Posterior cingulate gyrus (tissue), 11 donors: ENCODE data around the gene SYT11.
A peak's percentile ranks its signal among the peaks of the same experiment; 100 is the strongest.

Experiments
- DNase-seq, 10 donors: peaks; one replicate each; pipeline versions ENCODE4 v3.0.0 to v3.0.0-alpha.2; 2020 to 2021; ENCODE audit warnings: mixed read lengths in 3 of 10
- intact Hi-C: fragments of 100-400 bp; cut with DNase I; formaldehyde crosslinking; loops from one replicate; pipeline ENCODE4 v1.15.1; 2023

The SYT11 gene

DNA sequence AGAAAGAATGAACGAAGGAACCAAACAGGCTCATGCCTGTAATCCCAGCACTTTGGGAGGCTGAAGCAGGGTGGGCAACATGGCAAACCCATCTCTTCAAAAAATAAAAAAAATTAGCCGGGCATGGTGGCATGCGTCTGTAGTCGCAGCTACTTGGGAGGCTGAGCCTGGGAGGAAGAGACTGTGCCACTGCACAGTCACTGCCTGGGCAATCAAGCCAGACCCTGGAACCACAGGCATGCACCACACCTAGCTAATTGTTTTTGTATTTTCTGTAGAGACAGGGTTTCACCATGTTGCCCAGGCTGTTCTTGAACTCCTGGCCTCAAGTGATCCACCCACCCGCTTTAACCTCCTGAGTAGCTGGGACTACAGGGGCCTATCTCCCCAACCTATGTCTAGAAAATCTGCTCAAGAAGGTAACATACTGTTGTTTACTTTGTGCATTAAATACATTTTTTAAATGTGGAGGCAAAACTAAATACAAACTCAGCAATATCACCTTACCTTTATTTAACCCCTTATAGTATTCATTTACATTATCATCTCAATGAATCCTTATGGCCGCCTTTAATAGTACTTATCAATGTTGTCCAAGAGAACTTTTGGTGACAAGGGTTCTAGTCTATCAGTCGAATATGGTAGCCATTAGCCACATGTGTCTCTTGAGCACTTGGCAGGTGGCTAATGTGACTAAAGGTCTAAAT lies 72.1 kb downstream of the SYT11 start:
- intact Hi-C loops = no loop called here
- DNase-seq = no peak

DNA sequence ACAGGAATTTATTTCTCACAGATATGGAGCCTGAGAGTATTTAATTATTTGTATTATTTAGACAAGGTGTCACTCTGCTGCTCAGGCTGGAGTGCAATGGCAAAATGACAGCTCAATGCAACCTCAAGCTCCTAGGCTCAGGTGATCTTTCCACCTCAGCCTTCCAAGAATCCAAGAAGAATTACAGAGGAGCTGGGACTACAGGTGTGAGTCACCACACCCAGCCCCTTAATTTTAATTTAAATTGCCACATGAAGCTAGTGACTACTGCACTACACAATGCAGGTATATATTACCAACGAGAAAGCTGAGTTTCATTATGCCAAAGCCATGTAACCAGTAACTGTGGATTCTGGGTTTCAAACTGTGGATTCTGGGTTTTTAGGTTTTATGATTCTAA lies 72.7 kb downstream of the SYT11 start:
- DNase-seq = no peak
- intact Hi-C loops = no loop called here

DNA sequence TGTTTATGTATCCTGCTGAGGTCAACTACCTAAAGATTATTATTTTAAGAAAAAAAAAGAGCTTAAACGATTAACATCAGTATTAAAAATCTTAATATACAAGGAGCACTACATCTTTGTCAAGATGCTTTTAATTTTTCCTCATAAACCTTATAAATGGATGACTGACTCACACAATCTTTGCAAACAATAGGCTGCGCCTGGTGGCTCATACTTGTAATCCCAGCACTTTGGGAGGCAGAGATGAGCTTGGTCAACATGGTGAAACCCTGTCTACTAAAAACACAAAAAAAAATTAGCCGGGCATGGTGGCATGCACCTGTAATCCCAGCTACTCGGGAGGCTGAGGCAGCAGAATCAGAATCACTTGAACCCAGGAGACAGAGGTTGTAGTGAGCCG lies 73.1 kb downstream of the SYT11 start:
- no peak for DNase-seq
- intact Hi-C loops = no loop called here

DNA sequence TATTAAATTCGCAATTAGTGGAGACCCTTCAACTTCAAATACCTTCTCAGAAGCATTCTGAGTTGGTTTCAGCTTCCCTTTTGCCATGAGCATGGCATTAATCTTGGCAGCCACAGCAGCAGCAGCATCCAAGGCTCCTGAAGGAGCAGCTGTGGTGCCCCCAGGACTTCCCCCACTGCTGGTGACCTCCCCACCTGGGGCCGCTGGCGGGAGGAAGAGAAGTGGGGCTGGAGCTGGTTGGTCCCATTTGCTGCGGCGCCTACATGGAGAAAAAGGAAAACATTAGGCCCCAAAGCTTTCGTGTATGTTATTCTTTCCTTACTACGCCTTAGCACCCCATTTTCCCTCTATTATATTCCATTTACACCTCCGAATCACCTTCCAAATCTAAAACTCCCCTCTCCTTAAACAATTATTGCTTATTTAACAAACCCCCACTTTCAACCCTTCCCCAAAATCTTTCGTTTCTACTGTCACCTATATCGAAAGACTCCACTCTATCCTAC lies 74.3 kb downstream of the SYT11 start:
- DNase-seq = no peak
- intact Hi-C loops = loop anchor here (2.0 kb wide), 1 partner anchor 75 kb away; the partner anchor contains the start of gene SYT11

DNA sequence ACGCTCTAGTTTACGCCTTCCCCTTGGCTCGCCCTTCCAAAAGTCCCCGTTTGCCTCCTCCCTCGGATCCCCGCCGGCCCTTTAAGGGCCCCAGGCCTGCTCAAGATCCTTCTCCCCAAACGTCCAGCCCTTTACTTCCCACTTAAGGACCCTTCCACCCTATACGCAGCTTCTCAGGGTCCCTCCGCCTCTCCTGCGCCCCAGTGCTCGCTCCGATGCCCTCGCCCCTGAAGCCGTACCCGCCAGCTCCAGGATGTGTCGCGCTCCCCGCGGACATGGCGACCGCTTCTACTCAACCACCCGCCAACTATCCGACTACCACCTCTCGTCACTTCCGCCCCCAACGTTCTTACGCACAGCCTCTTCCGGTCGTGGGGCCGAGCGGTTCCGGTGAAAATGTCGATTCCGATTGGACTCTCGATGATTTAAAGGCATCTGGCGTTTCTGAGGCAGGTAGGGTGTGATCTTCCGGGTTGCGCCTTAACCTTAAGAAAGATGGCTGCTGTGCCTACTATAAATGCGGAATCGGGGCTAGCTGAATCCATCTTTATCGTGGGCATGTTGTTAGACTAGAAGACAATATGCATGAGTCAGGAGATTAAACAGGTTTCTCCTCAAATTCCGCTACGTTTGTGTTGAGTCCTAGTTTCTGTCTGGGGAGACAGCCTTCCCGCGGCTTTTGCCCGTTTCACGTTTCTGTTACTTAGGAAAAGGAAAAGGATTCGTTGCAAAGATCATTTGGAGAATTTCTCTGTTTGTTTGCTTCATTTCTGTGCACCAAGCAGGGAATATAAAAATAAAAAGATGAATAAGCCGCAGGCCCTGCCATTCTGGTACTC lies 74.9 kb downstream of the SYT11 start, which contains the start of gene KHDC4:
KHDC4 (minus strand) TSS at position 317 of the 839 bp plus-strand sequence; CDS start at position 277, 40 bp downstream.
- intact Hi-C loops = loop anchor here (2.0 kb wide), 1 partner anchor 76 kb away; the partner anchor contains the start of gene SYT11
- peak; percentile 91 to 99 (median 96) for DNase-seq
